ENCODE measurements around the gene INAFM1.

DNA sequence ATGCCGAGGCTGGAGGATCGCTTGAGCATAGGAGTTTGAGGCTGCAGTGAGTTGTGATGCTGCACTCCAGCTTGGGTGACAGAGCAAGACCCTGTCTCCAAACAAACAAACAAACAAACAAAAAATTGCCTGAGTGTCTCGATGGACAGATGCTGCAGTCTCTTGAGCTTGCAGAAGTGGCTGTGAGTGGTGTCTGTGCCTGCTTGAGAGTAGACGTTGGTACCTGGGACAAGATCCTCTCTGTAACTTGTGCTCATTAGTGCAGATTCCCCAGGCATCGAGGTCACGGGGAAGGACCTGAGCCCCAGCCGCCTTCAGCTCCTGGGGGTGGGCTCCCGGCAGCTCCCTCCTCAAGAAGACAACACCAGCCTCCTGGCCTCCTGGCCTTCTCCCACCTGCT lies 48.7 kb downstream of the INAFM1 start:
- TF ChIP-seq POLR2AphosphoS5 (IDR thresholded peaks at IDR 0.05; ENCODE audit: insufficient read depth in 1 of 2, low read depth in 1 of 2): no peak
- TF ChIP-seq, protein P1, sequence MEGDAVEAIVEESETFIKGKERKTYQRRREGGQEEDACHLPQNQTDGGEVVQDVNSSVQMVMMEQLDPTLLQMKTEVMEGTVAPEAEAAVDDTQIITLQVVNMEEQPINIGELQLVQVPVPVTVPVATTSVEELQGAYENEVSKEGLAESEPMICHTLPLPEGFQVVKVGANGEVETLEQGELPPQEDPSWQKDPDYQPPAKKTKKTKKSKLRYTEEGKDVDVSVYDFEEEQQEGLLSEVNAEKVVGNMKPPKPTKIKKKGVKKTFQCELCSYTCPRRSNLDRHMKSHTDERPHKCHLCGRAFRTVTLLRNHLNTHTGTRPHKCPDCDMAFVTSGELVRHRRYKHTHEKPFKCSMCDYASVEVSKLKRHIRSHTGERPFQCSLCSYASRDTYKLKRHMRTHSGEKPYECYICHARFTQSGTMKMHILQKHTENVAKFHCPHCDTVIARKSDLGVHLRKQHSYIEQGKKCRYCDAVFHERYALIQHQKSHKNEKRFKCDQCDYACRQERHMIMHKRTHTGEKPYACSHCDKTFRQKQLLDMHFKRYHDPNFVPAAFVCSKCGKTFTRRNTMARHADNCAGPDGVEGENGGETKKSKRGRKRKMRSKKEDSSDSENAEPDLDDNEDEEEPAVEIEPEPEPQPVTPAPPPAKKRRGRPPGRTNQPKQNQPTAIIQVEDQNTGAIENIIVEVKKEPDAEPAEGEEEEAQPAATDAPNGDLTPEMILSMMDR (IDR thresholded peaks at IDR 0.05): no peak

Measured in vagina (tissue), 2 donors.